Tibial artery (tissue), 4 donors: Measurements from ENCODE around the gene NUMA1.
A peak's percentile ranks its signal among the peaks of the same experiment; 100 is the strongest.

ENCODE experiments used
- DNase-seq, 2 donors: peaks; one replicate each; pipeline ENCODE4 v3.0.0-alpha.2; 2019
- H3K27ac ChIP-seq, 2 donors: fragments of 200-600 bp; sonication (generic) in 1 of 2; 1 replicate in 1 of 2; 2 replicates in 1 of 2; pipeline ENCODE4 v1.5.1; 2018 to 2019; ENCODE audit warnings: mild to moderate bottlenecking in 1 of 2
- H3K27me3 ChIP-seq, 2 donors: fragments of 200-600 bp; sonication (generic) in 1 of 2; one replicate each; pipeline versions ENCODE4 v1.5.1 to v1.6.0; 2016 to 2019
- H3K36me3 ChIP-seq, 3 donors: fragments of 200-600 bp; sonication (generic) in 2 of 3; one replicate each; pipeline ENCODE4 v1.5.1; 2016 to 2019; ENCODE audit warnings: mild to moderate bottlenecking in 2 of 3
- H3K4me1 ChIP-seq, 4 donors: fragments of 200-600 bp; sonication (generic) in 2 of 4; 1 replicate in 3 of 4; 2 replicates in 1 of 4; pipeline ENCODE4 v1.5.1; 2016 to 2019
- H3K4me3 ChIP-seq, 2 donors: fragments of 200-600 bp; sonication (generic) in 1 of 2; 1 replicate in 1 of 2; 2 replicates in 1 of 2; pipeline ENCODE4 v1.5.1; 2018 to 2019; ENCODE audit warnings: mild to moderate bottlenecking in 2 of 2
- H3K9me3 ChIP-seq, 3 donors: fragments of 200-600 bp; sonication (generic) in 1 of 3; one replicate each; pipeline ENCODE4 v1.5.1; 2016 to 2019
- CTCF ChIP-seq, 2 experiments: fragments of 200-600 bp in 1 of 2; fragments of 450-650 bp in 1 of 2; IDR thresholded peaks; one replicate each; pipeline ENCODE4 v1.5.1; 2017 to 2019; ENCODE audit warnings: antibody characterized with exemption in 2 of 2, mild to moderate bottlenecking in 1 of 2, moderate library complexity in 1 of 2
- intact Hi-C: fragments of 100-400 bp; cut with DNase I; formaldehyde crosslinking; loops from one replicate; pipeline ENCODE4 v1.15.0; 2023; ENCODE audit warnings: low total_unique reads

NUMA1 gene

GRCh38 chr11:71964641-71965040, 115.7 kb downstream of the NUMA1 start:
- Histone ChIP-seq H3K36me3 (peaks cover 18 to 59% (median 43%) of the 10 kb centered on the region in 3 donors), H3K4me3 (no peak overlapping the region), H3K27me3 (no peaks in the 10 kb centered on the region), H3K27ac (no peak overlapping the region), H3K9me3 (no peaks in the 10 kb centered on the region), H3K4me1 (peaks cover 0 to 15% (median 2%) of the 10 kb centered on the region in 4 donors)
- no peak for TF ChIP-seq CTCF (IDR thresholded peaks at IDR 0.05)
- DNase-seq: no peak
- intact Hi-C loops: no loop called here

- intact Hi-C loops: no loop called here
- Histone ChIP-seq H3K4me1 (peaks cover 0 to 16% (median 2%) of the 10 kb centered on the region in 4 donors), H3K4me3 (no peak overlapping the region), H3K9me3 (no peaks in the 10 kb centered on the region), H3K27me3 (no peaks in the 10 kb centered on the region), H3K36me3 (peaks cover 17 to 57% (median 41%) of the 10 kb centered on the region in 3 donors), H3K27ac (peak overlapping the region in 1 of 2 donors; percentile 5)
- DNase-seq: no peak
- TF ChIP-seq CTCF (IDR thresholded peaks at IDR 0.05): no peak
Measured at GRCh38 chr11:71963468-71963867, 116.9 kb downstream of the NUMA1 start.

- Histone ChIP-seq H3K4me3 (no peak overlapping the region), H3K36me3 (peaks cover 17 to 52% (median 34%) of the 10 kb centered on the region in 3 donors), H3K27ac (peak overlapping the region in 1 of 2 donors; percentile 10), H3K4me1 (peaks cover 0 to 18% (median 2%) of the 10 kb centered on the region in 4 donors), H3K27me3 (no peaks in the 10 kb centered on the region), H3K9me3 (no peaks in the 10 kb centered on the region)
- no peak for TF ChIP-seq CTCF (IDR thresholded peaks at IDR 0.05)
- DNase-seq: no peak
- intact Hi-C loops: no loop called here
Measured at GRCh38 chr11:71962428-71963038, 117.8 kb downstream of the NUMA1 start.

GRCh38 chr11:71955898-71956456, 124.4 kb downstream of the NUMA1 start:
- Histone ChIP-seq H3K9me3 (no peaks in the 10 kb centered on the region), H3K36me3 (peaks cover 2 to 14% (median 13%) of the 10 kb centered on the region in 3 donors), H3K27ac (no peak overlapping the region), H3K4me1 (peaks cover 0 to 3% (median 0%) of the 10 kb centered on the region in 4 donors), H3K27me3 (no peaks in the 10 kb centered on the region), H3K4me3 (no peak overlapping the region)
- no peak for DNase-seq
- TF ChIP-seq CTCF (IDR thresholded peaks at IDR 0.05): no peak
- intact Hi-C loops: no loop called here
